ENCODE measurements around the gene ZNF529.
"Not testable (repeated sequence)": the region's sequence is repeated elsewhere in the genome, so short reads cannot be mapped to it uniquely, and the experiment has no call there.

The ZNF529 gene

GRCh38 chr19:36573020-36573894 is at the start of gene ZNF529:
Gene ZNF529, minus strand, starts transcription at chr19:36573292. Its CDS starts 946 bp downstream, at chr19:36572346.
- no peak for TF ChIP-seq CTCF (IDR thresholded peaks at IDR 0.05; ENCODE audit: extremely low read depth, missing control alignments)
- DNase-seq (ENCODE audit: low spot score) = peak; percentile 90

GRCh38 chr19:36605877-36606478 is 32.9 kb upstream of the ZNF529 start:
- TF ChIP-seq CTCF (IDR thresholded peaks at IDR 0.05; ENCODE audit: extremely low read depth, missing control alignments) = no peak
- peak; percentile 45 for DNase-seq (ENCODE audit: low spot score)

GRCh38 chr19:36605101-36605876 is 32.2 kb upstream of the ZNF529 start, which contains the start of gene ZNF382:
Gene ZNF382, plus strand, starts transcription at chr19:36605313. Its CDS starts 4,602 bp downstream, at chr19:36609915.
- DNase-seq (ENCODE audit: low spot score) = peak; percentile 93
- no peak for TF ChIP-seq CTCF (IDR thresholded peaks at IDR 0.05; ENCODE audit: extremely low read depth, missing control alignments)

GRCh38 chr19:36604656-36605100 is 31.6 kb upstream of the ZNF529 start:
- DNase-seq (ENCODE audit: low spot score) = peak; percentile 85
- TF ChIP-seq CTCF (IDR thresholded peaks at IDR 0.05; ENCODE audit: extremely low read depth, missing control alignments) = no peak

- DNase-seq (ENCODE audit: low spot score) = not testable (repeated sequence)
Observed at GRCh38 chr19:36602681-36603080, 29.6 kb upstream of the ZNF529 start.

GRCh38 chr19:36579255-36579654 is 6.2 kb upstream of the ZNF529 start:
- TF ChIP-seq CTCF (IDR thresholded peaks at IDR 0.05; ENCODE audit: extremely low read depth, missing control alignments) = no peak
- DNase-seq (ENCODE audit: low spot score) = no peak

- DNase-seq (ENCODE audit: low spot score) = no peak
- TF ChIP-seq CTCF (IDR thresholded peaks at IDR 0.05; ENCODE audit: extremely low read depth, missing control alignments) = no peak
Observed at GRCh38 chr19:36577271-36577996, 4.3 kb upstream of the ZNF529 start.
